ENCODE measurements around the gene IL18RAP.
A peak's percentile ranks its signal among the peaks of the same experiment; 100 is the strongest.

Gene IL18RAP

DNA sequence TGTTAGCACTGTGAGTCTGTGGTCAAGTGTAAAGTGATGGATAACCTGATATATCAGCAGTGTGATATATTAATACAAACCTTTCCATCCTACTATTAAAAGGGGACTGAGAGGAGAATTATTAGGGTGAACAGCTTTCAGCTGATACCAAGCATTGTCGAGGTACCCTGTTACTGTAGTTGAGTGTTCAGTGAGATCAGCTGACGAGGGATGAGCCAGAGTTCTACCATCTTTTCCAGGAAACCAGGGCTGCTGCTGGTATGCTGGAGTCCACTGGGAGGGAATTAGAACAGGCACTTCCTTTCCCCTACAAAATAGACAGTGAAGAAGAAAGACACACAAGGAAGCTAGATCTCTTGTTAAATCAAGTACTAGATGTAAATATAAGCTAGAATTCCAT, 408 bp downstream of the IL18RAP start:
- no peak for DNase-seq

DNA sequence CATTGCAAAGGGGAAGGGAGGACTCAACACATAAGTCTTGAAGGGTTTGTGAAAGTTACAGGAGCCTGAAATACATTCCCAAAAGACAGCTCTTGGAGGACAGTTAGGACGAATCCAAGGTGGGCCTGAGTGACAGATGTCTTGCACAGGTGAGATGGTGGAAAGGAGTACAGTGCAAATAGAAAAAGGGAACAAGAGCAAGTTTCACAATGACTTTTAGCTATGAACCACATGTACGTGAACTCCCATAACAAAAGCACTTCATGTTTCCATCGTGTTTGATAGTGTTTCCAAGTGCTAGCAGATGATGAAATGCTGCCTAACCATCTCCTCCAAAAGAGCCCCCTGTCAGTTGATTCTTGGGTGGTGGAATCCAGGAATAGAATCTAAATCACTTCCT, 1.8 kb downstream of the IL18RAP start:
- no peak for DNase-seq

DNA sequence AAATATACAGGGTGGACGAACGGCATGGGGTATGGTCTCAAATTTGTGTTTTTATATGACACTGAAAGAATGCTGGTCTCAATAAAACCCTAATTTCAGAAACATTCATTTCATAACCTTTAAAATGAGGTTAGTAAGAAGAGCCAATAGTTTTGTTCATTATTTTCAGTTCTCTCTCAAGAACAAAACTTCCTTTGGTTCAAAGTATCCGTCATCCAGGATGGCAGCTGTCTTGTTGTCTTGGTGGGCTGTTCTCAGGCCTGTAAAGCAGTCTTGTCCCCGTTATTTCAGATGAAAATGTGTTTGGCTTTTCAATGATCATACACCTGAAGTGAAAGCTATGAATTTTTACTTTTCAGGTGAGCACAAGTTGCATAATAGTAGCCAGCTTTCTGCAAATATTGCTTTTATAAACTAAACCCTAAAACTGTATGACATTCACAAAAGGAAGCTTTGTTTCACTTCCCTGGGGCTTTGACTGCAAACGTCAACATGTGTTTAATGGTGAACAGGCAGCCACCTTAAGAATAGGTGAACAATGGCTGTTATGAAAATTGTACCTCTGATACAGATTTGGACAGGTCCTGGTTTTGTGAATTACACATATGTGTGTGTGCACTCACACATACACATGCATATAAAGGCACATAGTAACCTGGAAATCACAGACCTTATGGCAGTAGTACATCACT, 2.6 kb downstream of the IL18RAP start:
- DNase-seq: no peak

DNA sequence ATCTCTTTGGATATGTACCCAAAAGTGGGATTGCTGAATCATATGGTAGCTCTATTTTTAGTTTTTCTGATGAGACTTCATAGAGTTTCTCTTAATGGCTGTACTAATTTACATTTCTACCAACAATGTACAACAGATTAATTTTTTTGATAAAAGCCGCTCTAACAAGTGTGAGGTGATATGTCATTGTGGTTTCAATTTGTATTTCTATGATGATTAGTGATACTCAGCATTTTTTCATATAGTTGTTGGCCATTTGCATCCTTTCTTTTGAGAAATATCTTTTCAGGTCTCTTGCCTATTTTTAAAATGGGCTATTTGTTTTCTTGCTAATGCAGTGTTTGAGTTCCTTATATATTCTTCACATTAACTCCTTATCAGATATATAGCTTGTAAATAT, 4.3 kb downstream of the IL18RAP start:
- no peak for DNase-seq

DNA sequence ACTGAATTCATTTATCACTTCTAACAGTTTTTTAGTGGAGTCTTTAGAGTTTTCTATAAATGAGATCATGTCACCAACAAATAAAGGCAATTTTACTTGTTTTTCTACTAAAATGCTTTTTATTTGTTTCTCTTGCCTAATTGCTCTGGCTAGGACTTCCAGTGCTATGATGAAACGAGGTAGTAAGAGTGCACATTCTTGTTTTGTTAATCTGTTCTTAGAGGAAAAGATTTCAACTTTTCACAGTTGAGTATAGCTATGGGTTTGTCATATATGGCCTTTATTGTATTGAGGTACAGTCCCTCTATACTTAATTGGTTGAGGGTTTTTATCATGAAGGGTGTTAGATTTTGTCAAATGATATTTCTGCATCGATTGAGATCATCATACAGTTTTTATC, 5.6 kb downstream of the IL18RAP start:
- DNase-seq: no peak

DNA sequence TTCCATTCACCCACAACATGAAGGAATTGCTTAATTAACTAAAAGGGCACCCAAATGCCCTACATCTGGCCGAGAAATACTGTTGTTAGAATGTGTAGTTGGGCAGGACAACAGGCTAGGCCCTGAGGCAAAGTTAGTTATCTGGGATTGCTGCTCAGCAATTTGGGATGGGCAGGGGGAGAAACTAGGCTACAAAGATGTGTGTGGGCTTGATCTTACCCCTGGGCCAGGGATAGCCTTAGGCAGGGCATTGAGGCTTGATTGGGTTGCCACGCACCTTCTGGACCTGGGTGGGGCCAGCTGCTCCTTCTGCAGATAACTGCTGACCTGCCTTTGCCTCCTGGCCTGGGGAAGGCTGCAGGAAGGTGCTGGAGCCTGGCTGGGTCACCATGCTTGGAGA, 9.4 kb downstream of the IL18RAP start:
- DNase-seq: no peak

DNA sequence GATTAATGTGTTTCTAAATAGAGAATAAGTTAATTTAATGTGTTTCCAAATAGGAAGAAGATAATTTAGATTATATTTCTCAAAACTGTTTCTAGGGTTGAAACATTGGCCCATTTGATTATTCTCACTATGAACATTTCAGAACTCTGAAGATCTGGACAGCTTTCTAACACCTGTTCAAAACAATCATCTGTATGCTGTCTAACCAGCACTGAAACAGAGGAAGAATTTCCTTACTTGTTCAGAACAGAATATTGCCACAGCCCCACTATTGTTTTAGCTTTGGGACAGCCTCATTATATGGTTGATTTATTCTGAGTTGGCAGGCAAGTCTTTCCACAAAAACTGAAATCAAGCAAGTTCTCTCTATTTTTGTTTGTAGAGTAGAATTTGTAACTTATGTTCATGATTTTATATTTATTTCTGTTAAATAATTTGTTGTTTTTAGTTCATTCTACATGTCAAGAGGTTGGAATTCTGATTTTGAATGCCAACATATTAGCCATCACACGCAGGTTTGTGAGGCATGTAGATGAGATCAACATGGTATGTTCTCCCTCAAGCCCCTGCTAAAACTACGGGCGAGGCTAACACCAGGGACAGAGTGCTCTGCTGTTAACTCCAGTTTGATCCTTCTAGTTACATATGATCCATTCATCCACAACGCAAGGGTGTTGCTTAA, 11.2 kb downstream of the IL18RAP start:
- DNase-seq: no peak

DNA sequence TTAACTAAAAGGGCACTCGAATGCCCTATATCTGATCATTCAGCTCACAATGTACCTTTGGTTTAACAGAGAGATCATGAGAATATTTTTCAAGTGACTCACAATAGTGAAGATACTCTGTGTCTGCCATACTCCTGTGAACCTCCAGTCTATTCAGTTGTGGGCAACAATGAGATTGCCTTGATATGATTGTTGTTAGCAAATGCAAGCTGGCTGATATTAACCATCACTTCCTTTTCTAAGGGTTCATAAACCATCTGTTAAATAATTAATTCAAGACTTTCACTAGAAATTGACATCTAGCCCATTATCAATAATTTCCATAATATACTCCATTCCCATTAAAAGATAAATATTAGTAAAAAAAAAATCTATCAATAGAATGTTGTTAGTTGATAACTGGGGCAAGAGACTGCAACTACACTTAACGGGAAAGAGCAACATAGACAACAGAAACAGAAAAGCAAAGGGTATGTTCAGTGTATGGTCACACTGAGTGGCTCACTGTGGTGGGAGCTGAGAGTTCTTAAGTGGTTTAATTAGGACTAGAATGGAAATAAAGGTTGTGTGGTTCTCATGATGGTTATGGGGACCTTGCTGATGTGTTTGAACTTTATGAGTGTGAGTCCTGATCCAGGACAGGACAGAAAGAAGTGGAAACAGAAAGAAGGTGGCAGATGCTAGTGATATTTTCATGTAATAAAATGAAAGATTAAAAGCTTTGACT, 11.9 kb downstream of the IL18RAP start:
- no peak for DNase-seq

DNA sequence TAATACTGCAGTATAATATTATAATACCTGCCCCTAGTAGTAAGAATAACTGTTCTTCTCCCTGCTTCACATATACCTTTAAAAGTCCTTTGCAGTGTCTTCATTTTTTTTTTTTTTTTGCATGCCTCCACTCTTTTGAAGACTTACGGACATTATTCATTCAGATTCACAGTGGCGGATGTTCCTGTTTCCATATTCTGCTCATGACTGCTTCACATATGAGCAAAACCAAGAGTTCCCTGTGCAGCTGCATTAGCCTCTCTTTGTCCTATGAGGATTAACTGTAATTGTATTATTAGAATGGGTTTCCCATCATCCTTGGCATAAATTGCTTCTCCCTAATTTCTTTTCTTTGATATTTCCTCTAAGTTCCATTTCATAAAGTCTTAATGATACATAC, 12.8 kb downstream of the IL18RAP start:
- no peak for DNase-seq

DNA sequence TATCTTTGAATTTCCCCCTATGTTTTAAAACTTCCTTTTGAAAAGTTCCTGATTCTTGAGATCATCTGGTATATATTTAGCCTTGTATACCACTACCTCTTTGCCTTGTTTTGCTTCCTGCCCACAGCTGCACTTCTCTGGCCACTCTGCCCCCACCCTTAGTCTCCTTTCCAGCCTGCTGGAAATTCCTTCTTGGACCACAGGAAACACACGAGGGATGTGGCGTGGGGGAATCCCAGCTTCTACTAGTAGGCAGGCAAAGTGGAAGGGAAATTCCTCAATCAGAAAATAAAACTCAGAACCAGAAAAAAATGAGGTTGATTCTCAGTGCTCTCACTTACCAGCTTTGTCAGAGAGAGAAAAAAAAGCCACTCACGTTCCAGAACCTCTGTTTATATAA, 13.4 kb downstream of the IL18RAP start:
- no peak for DNase-seq

DNA sequence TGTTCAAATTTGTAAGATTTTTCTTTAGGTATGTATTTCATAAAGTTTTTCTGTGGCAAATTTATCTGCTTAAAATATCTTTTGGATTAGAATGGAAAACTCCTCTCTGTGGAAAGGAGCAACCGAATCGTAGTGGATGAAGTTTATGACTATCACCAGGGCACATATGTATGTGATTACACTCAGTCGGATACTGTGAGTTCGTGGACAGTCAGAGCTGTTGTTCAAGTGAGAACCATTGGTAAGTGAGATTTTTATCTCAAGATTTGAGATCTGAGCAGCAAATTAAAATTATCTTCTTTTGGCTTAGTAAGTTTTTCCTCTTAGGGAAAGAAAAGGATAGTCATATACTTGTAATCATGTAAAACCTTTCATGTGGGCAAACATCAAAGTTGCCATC, 14.2 kb downstream of the IL18RAP start:
- DNase-seq: no peak

DNA sequence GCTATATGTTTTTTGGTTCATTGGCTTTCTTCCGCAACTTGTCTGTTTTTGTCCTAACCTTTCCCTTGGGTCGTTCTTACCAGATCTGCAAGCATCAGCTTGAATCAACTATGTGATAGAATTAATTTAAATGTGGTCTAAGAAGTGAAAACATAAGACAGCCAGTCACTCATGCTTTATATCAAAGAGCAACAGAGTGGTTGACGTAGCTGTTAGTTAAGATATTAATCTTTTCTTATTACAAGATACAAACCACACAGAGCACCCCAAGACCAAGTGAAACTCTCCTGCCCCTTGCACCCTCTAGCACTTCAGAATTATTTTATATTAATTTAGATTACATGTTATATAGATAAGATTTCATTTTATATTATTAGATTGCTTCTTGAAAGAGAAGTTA, 15.2 kb downstream of the IL18RAP start:
- DNase-seq: no peak

DNA sequence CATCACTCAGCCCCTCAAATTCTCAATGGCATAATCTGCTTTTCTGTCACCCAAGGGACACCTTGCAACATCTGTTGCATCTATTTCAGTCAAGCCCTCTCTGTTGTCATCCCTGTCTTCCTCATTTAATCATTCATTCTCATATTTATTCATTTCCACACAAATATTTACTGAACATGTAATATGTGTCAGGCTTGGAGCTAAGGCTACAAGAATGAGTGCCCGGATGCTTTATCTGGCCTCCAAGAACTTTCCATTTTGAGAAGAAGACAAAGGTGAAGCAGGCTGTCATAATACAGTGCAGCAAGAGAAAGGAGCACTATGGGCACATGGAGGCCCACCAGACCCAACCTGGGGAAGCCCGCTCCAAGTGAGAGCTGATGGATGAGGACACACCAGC, 15.6 kb downstream of the IL18RAP start:
- no peak for DNase-seq

DNA sequence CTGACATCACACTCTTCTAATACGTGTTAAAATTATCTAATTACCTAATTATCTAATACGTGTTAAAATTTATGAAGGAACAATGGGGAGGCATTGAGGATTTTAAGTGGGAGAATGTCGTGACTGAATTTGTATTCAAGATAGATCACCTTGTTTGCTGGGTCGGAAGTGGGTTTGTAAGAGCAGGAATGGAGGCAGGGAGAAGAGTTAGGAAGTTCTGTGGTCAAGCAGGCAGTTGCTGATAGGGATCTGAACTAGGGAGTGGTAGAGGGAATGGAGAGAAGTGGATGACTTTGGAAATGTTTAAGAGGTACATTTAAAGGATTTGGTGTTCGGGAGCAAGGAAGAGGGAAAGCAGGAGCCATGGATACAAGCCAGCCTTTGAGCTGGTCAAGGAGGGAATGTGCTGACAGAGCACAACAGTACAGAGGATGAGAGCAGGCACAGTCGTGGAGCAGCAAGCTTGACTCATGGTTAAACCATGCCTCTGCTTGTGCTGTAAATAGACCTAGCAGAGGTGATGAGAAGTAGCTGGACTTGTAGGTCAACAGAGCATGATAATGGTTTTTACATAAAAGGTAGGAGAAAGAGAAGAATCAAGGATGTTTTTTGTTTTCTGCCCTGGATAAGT, 16.2 kb downstream of the IL18RAP start:
- DNase-seq: no peak

DNA sequence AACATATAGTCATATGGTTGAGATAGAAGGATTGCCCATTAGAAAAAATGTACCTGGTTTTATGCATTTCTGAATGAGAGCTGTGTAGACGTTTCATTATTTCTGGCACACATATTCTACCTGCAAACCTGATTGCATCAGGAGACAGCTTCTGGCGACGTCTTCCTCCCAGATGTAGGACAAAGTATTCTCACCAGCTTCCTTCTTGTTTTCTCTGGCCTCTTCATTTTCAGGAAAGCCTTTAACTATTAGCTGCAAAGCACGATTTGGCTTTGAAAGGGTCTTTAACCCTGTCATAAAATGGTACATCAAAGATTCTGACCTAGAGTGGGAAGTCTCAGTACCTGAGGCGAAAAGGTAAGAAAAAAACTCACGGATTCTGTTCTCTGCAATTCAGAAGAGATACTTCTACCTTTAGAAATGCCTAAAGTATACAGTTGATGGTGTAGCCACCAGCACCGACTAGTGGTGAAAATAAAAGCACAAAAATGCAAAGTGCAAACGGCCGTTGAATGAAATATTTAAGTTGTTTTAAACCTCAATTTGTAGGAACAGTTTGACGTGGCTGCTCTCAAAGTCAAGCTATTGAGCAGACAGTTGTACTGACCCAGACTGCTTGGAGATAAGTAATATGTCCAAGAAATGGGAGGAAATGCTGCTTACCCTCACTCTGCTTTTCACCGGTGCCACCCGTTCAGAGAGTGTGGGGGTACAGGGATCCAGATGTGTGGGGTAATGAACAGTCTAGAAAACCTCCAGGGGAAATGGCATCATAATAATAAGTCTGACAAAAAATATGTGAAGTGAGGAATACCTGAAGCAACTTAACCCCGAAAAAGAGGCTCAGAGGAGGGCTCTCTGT, 20.2 kb downstream of the IL18RAP start:
- peak; percentile 19 for DNase-seq

DNA sequence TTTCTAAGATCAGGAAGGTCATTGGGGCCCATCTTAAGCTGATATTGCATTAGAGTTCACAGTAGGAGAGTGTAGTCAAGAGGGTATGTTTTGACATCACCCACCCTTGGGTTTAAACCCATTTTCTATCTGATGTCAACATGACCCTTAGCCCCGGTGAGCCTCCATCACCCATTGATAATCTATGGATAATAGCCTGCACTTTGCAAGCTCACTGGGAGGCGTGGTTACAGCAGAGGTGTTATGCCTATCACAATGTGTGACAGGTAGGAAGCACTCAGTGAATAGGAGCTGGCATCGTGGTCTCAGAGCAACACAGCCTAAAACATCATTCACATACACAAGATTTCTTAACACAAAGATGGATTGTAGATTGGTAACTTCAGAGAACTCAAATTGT, 21.3 kb downstream of the IL18RAP start:
- DNase-seq: no peak

DNA sequence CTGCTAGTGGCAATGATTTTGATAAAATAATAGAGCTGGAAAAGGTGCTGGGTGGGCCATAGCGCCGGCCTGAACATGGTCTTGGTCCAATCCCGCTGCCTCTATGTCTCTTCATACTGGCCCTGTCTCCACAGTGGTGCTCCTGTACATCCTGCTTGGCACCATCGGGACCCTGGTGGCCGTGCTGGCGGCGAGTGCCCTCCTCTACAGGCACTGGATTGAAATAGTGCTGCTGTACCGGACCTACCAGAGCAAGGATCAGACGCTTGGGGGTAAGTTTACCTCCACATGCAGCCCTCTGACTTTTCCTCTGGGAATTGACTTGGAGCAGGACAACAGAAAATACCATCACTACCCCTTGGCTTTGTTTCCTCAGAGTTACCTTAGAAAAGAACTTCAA, 24.0 kb downstream of the IL18RAP start:
- DNase-seq: no peak

DNA sequence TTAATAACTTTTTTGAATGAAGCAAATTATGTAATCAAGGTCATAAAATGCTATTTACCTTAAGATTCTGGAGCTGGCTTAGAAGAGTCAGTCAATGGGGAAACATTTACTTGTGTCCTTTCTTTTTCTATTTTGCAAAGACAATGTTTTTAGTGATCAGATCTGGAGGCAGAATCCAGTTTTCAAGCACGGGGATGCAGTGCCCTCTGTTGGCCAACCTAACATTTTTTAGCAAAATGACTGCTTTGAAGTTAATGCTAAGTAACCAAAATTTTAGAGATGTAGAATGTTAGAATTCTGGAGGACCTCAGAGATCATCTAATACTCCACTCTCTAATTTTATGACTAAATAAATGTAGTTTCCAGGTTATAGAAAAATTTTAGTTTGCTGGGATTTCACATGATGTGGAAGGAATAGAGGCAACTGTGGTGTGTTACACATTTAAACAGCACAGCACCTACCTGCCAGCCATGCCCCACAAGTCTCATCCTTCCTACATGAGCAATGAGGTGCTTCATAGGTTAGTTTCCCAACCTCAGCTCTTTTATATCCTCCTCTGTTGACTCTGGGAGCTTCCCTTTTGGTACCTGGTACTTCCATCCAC, 26.5 kb downstream of the IL18RAP start:
- DNase-seq: peak; percentile 68

DNA sequence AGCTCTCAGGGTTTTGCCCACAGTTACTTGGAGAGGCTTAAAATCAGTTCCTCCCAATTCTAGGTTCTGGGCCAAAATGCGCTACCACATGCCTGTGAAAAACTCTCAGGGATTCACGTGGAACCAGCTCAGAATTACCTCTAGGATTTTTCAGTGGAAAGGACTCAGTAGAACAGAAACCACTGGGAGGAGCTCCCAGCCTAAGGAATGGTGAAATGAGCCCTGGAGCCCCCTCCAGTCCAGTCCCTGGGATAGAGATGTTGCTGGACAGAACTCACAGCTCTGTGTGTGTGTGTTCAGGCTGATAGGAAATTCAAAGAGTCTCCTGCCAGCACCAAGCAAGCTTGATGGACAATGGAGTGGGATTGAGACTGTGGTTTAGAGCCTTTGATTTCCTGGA, 29.0 kb downstream of the IL18RAP start:
- no peak for DNase-seq

DNA sequence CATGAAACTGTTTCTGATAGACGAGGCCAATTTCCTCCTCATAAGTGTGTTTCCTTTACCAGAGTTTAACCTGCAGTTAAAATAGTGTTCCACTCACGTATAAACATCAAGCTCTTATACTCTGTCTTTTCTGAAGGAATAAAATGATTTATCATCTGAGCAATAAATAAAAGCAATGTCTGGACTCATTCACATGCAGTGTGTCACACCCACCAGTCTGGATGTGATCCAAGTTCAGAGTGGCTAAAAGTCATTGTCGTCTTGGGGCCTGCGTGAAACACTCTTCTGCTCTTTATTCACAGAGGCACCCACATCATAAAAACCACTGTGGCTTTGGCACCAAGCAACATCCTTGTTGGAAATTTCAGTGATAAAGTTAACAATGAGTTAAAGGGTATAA, 30.5 kb downstream of the IL18RAP start:
- DNase-seq: no peak

DNA sequence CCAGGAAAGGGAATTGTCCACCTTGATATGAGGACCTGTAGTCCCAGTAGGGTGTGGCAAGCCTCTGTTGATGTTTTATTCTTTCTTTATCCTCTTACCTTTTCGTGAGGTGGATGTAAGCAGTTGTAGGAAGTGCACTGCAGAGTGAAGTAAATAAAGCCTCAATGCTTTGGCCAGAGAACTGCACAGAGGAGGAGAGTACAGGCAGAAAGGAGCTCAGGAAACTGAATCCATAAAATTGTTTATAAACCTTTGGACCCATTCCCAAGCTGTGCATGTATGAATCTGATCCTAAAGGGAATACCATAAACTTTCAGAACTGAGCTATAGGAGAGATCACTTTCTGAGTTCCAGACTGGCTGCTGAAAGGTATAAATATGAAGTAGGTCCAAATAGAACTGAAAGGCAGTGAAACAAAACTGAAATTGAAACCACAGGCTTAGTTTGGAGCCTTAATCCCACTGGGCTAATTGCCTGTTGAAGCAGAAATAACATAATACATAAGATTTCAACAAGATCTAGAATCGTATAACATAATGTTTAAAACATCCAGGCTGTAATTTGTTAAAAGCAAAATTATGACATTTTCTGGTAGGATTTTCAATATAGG, 32.2 kb downstream of the IL18RAP start:
- DNase-seq: no peak

DNA sequence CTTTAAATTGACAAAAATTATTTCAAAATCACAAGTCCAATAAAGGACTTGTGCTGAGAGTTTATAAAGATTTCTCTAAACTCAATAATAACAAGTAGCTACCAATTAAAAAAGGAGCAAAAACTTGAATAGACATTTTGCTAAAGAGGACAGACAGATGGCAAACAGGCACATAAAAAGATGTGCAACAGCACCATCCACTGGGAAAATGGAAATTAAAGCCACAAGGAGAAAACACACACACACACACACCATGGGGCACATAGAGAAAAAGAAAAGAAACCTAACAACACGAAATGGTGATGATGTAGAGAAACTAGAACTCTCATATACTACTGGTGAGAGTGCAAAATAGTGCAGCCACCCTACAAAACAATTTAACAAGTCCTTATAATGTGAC, 37.5 kb downstream of the IL18RAP start:
- no peak for DNase-seq

Measured in stimulated activated CD4-positive, alpha-beta T cell treated with anti-CD3 and anti-CD28 coated beads, Interleukin-12 subunit alpha, Interleukin-12 subunit beta, amount 100 ng/mL, for 4 hours (primary cell).